HepG2 (cell line): ENCODE measurements around the gene RUVBL1. TPM values are rescaled to one million over a fixed set of nuclear protein-coding genes. Genes with fewer than 3 reads are reported as not detected.

Experiments
- ARNT ChIP-seq: fragments of 450-650 bp; IDR thresholded peaks from 2 replicates; pipeline ENCODE4 v1.6.1; 2017
- BRCA1 ChIP-seq: sonication (generic); formaldehyde crosslinking; IDR thresholded peaks from 2 replicates; pipeline ENCODE4 v1.4.0; 2020; ENCODE audit warnings: missing genetic modification reagents
- HOXA7 ChIP-seq: sonication (generic); formaldehyde crosslinking; IDR thresholded peaks from 2 replicates; pipeline ENCODE4 v1.8.1; 2022; ENCODE audit warnings: mild to moderate bottlenecking, missing genetic modification reagents, moderate library complexity
- HOXA9 ChIP-seq: sonication (generic); formaldehyde crosslinking; IDR thresholded peaks from 2 replicates; pipeline ENCODE4 v1.8.1; 2022; ENCODE audit warnings: missing genetic modification reagents, mild to moderate bottlenecking, moderate library complexity, borderline replicate concordance
- JUN ChIP-seq: sonication (generic); formaldehyde crosslinking; IDR thresholded peaks from 2 replicates; pipeline ENCODE4 v1.4.0; 2020; ENCODE audit warnings: mild to moderate bottlenecking, missing genetic modification reagents
- KDM6A ChIP-seq: IDR thresholded peaks from 2 replicates; pipeline ENCODE4 v1.6.1; 2016; ENCODE audit warnings: low read depth
- KLF15 ChIP-seq: sonication (generic); formaldehyde crosslinking; IDR thresholded peaks from 2 replicates; pipeline ENCODE4 v1.8.1; 2023; ENCODE audit warnings: borderline replicate concordance, mild to moderate bottlenecking, inconsistent platforms, missing genetic modification reagents, mixed read lengths
- NFATC3 ChIP-seq: sonication (generic); formaldehyde crosslinking; IDR thresholded peaks from 2 replicates; pipeline ENCODE4 v1.5.1; 2020; ENCODE audit warnings: mild to moderate bottlenecking, missing genetic modification reagents
- NR1H2 ChIP-seq: sonication (generic); formaldehyde crosslinking; IDR thresholded peaks from 2 replicates; pipeline ENCODE4 v1.8.1; 2022; ENCODE audit warnings: low read depth, missing genetic modification reagents, borderline replicate concordance
- REXO4 ChIP-seq: sonication (generic); formaldehyde crosslinking; IDR thresholded peaks from 2 replicates; pipeline ENCODE4 v1.8.0; 2022; ENCODE audit warnings: missing genetic modification reagents, mild to moderate bottlenecking, borderline replicate concordance
- SMAD3 ChIP-seq: sonication (generic); formaldehyde crosslinking; IDR thresholded peaks from 2 replicates; pipeline ENCODE4 v1.4.0; 2020; ENCODE audit warnings: missing genetic modification reagents
- TAF15 ChIP-seq: fragments of 200-400 bp; formaldehyde crosslinking; IDR thresholded peaks from one replicate; pipeline ENCODE4 v1.6.1; 2018; ENCODE audit warnings: mild to moderate bottlenecking, low read depth, low read length; ENCODE audit not compliant: poor library complexity, severe bottlenecking
- ZBTB20 ChIP-seq: sonication (generic); formaldehyde crosslinking; IDR thresholded peaks from 2 replicates; pipeline ENCODE4 v1.8.1; 2023; ENCODE audit warnings: missing genetic modification reagents, low read depth, mild to moderate bottlenecking, borderline replicate concordance
- ZNF251 ChIP-seq: sonication (generic); formaldehyde crosslinking; IDR thresholded peaks from 2 replicates; pipeline ENCODE4 v1.9.0; 2021; ENCODE audit warnings: mild to moderate bottlenecking, missing genetic modification reagents
- ZNF292 ChIP-seq: sonication (generic); formaldehyde crosslinking; IDR thresholded peaks from 2 replicates; pipeline ENCODE4 v1.8.1; 2022; ENCODE audit warnings: mild to moderate bottlenecking, low read depth, missing genetic modification reagents, borderline replicate concordance
- ZNF296 ChIP-seq: sonication (generic); formaldehyde crosslinking; conservative IDR thresholded peaks from 2 replicates; pipeline ENCODE4 v1.5.0; 2020; ENCODE audit warnings: mild to moderate bottlenecking, missing genetic modification reagents
- ZNF362 ChIP-seq: sonication (generic); formaldehyde crosslinking; IDR thresholded peaks from 2 replicates; pipeline ENCODE4 v1.4.0; 2020; ENCODE audit warnings: missing genetic modification reagents, mild to moderate bottlenecking, borderline replicate concordance
- ZNF564 ChIP-seq: sonication (generic); formaldehyde crosslinking; IDR thresholded peaks from 2 replicates; pipeline ENCODE4 v1.8.1; 2023; ENCODE audit warnings: mild to moderate bottlenecking, missing genetic modification reagents
- ZNF580 ChIP-seq: IDR thresholded peaks from 2 replicates; pipeline ENCODE4 v1.6.1; 2016; ENCODE audit warnings: low read depth, borderline replicate concordance
- ZNF629 ChIP-seq: sonication (generic); formaldehyde crosslinking; conservative IDR thresholded peaks from 2 replicates; pipeline ENCODE4 v1.5.0; 2020; ENCODE audit warnings: missing genetic modification reagents
- ZNF749 ChIP-seq: sonication (generic); formaldehyde crosslinking; IDR thresholded peaks from 2 replicates; pipeline ENCODE4 v1.8.0; 2022; ENCODE audit warnings: mild to moderate bottlenecking, missing genetic modification reagents, moderate library complexity, borderline replicate concordance
- polyA plus RNA-seq, 8 experiments: library from polyadenylated mRNA; depleted of rRNA in 3 of 8; stranded (reverse) in 7 of 8; unstranded in 1 of 8; fragments of >200 nt; fragmentation: Illumina TruSeq in 4 of 8; extraction: Trizol in 4 of 8; gene quantifications; 2 replicates each; pipeline versions ENCODE4 v1.2.1 to v1.2.3, GENCODE V29; 2011 to 2016; ENCODE audit warnings: low read depth in 4 of 8, missing spikeins in 1 of 8, mixed read lengths in 1 of 8; ENCODE audit not compliant: insufficient read depth in 1 of 8
- total RNA-seq, 5 experiments: library from RNA; depleted of rRNA; stranded (reverse); fragments of >200 nt; fragmentation: Illumina TruSeq; extraction: Trizol; gene quantifications; 2 replicates each; pipeline ENCODE4 v1.2.3, GENCODE V29; 2016; ENCODE audit warnings: low read depth in 1 of 5
- TF ChIP-seq, protein P1 (sequence below): sonication (generic); formaldehyde crosslinking; IDR thresholded peaks from 2 replicates; pipeline ENCODE4 v1.8.0; 2022; ENCODE audit warnings: mild to moderate bottlenecking, missing genetic modification reagents, moderate library complexity
- TF ChIP-seq, protein P2 (sequence below): sonication (generic); formaldehyde crosslinking; IDR thresholded peaks from 2 replicates; pipeline ENCODE4 v1.5.1; 2020; ENCODE audit warnings: missing genetic modification reagents, mild to moderate bottlenecking, borderline replicate concordance
- TF ChIP-seq, protein P3 (sequence below): sonication (generic); formaldehyde crosslinking; IDR thresholded peaks from 2 replicates; pipeline ENCODE4 v1.4.0; 2020; ENCODE audit warnings: missing genetic modification reagents

The RUVBL1 gene
- total and polyA plus RNA-seq, 2 of the 13 experiments (the other 11 are each of a cell fraction or from before 2014, with no cell fraction given): 32.7 to 86.3 TPM

DNA sequence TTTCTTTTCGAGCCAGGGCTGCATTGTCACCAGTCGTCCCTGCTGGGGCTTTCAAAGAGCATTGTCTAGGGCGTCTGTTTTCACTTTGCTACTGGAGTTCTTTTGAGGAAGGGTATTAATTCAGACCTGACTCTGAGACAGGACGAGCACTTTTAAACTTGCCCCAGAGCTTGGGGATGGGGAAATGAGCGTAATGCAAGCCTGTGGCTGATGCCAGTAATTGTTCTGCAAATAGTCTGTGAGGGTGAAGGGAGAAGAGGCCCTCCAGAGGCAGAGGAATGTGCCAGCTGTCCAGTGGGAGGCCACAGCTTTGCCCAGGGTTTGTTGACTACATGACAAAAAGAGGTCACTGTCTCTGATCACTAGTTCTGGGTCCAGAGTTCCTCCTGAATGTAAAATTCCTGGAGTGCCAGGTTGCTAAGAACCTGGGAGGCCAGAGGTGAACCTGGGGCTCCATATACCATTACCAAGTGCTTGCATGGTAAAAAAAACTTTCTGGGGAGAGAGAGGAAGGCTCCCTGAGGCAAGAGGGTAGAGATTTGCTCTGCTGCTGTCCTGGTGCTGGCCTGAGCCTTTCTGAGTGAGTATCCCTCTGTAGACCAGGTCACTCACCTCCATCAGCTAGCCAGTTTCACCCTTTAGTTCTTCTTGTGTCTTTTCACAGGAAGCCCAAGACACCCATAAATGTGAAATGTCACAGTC lies 44.5 kb upstream of the RUVBL1 start (continued):
- TF ChIP-seq ZNF362 (CRISPR knock-in tag): peak; percentile 90
- TF ChIP-seq REXO4 (CRISPR knock-in tag): no peak
- no peak for TF ChIP-seq ZNF580 (CRISPR knock-in tag)
- no peak; the same call in 1 of the 2 replicates for TF ChIP-seq ZNF749 (CRISPR knock-in tag)
- no peak for TF ChIP-seq NFATC3 (CRISPR knock-in tag)
- TF ChIP-seq ZNF629 (CRISPR knock-in tag): 0 out of 2 replicates have a peak, but pooled peaks have one; percentile 47
- TF ChIP-seq BRCA1 (CRISPR knock-in tag): no peak
- TF ChIP-seq HOXA9 (CRISPR knock-in tag): no peak
- TF ChIP-seq SMAD3 (CRISPR knock-in tag): peak; percentile 54; the same call in 1 of the 2 replicates
- TF ChIP-seq, protein P1, sequence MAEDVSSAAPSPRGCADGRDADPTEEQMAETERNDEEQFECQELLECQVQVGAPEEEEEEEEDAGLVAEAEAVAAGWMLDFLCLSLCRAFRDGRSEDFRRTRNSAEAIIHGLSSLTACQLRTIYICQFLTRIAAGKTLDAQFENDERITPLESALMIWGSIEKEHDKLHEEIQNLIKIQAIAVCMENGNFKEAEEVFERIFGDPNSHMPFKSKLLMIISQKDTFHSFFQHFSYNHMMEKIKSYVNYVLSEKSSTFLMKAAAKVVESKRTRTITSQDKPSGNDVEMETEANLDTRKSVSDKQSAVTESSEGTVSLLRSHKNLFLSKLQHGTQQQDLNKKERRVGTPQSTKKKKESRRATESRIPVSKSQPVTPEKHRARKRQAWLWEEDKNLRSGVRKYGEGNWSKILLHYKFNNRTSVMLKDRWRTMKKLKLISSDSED (CRISPR knock-in tag): no peak
- TF ChIP-seq KDM6A (CRISPR knock-in tag): peak; percentile 97
- no peak for TF ChIP-seq ZNF292 (CRISPR knock-in tag)
- TF ChIP-seq HOXA7 (CRISPR knock-in tag): no peak
- TF ChIP-seq JUN: no peak
- TF ChIP-seq ZNF296: no peak
- TF ChIP-seq, protein P2, sequence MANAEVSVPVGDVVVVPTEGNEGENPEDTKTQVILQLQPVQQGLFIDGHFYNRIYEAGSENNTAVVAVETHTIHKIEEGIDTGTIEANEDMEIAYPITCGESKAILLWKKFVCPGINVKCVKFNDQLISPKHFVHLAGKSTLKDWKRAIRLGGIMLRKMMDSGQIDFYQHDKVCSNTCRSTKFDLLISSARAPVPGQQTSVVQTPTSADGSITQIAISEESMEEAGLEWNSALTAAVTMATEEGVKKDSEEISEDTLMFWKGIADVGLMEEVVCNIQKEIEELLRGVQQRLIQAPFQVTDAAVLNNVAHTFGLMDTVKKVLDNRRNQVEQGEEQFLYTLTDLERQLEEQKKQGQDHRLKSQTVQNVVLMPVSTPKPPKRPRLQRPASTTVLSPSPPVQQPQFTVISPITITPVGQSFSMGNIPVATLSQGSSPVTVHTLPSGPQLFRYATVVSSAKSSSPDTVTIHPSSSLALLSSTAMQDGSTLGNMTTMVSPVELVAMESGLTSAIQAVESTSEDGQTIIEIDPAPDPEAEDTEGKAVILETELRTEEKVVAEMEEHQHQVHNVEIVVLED (CRISPR knock-in tag): no peak
- TF ChIP-seq ZNF564 (CRISPR knock-in tag): no peak
- TF ChIP-seq TAF15: no peak
- no peak for TF ChIP-seq ZNF251 (CRISPR knock-in tag)
- no peak; the same call in 1 of the 2 replicates for TF ChIP-seq KLF15 (CRISPR knock-in tag)
- TF ChIP-seq ZBTB20 (CRISPR knock-in tag): peak; percentile 47; the same call in 1 of the 2 replicates
- no peak for TF ChIP-seq NR1H2 (CRISPR knock-in tag)
- TF ChIP-seq, protein P3, sequence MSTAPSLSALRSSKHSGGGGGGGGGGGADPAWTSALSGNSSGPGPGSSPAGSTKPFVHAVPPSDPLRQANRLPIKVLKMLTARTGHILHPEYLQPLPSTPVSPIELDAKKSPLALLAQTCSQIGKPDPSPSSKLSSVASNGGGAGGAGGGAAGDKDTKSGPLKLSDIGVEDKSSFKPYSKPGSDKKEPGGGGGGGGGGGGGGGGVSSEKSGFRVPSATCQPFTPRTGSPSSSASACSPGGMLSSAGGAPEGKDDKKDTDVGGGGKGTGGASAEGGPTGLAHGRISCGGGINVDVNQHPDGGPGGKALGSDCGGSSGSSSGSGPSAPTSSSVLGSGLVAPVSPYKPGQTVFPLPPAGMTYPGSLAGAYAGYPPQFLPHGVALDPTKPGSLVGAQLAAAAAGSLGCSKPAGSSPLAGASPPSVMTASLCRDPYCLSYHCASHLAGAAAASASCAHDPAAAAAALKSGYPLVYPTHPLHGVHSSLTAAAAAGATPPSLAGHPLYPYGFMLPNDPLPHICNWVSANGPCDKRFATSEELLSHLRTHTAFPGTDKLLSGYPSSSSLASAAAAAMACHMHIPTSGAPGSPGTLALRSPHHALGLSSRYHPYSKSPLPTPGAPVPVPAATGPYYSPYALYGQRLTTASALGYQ (CRISPR knock-in tag): peak; percentile 79; the same call in 1 of the 2 replicates
- no peak for TF ChIP-seq ARNT
